H1 (cell line): ENCODE results near the gene OR1M1. TPM values are rescaled to one million over a fixed set of nuclear protein-coding genes. Genes with fewer than 3 reads are reported as not detected.

Experiments used
- CTCF ChIA-PET: fragments of 300-600 bp; sonication (Branson Sonifier 250); formaldehyde crosslinking; loops from one replicate; lab custom pipeline; 2021; ENCODE audit not compliant: partially characterized antibody; lab: Charles Lee
- POLR2A ChIA-PET: fragments of 300-600 bp; sonication (Branson Sonifier 250); formaldehyde crosslinking; loops from one replicate; lab custom pipeline; 2021; ENCODE audit warnings: inconsistent platforms; ENCODE audit not compliant: partially characterized antibody; lab: Charles Lee
- DNase-seq, 2 experiments: peaks; one replicate each; pipeline versions ENCODE4 v3.0.0 to v3.0.0-alpha.2; 2010 to 2022; ENCODE audit warnings: low spot score in 2 of 2, low read depth in 1 of 2, mixed read lengths in 1 of 2
- FAIRE-seq: peaks from 2 replicates; lab custom pipeline; 2011; peaks lifted over from hg19 to GRCh38; lab: Jason Lieb, UNC
- H2AFZ ChIP-seq: 2 replicates; pipeline ENCODE4 v1.8.1; 2012; ENCODE audit warnings: low read length, inconsistent platforms
- H2AK5ac ChIP-seq: 2 replicates; pipeline ENCODE4 v1.6.1; 2013; ENCODE audit warnings: low read depth, low read length
- H2BK120ac ChIP-seq: replicated peaks from 2 replicates; pipeline ENCODE3; 2013; ENCODE audit warnings: low read depth, low read length, inconsistent platforms
- H2BK12ac ChIP-seq: 2 replicates; pipeline ENCODE4 v1.6.1; 2013; ENCODE audit warnings: low read depth, low read length
- H2BK15ac ChIP-seq: 2 replicates; pipeline ENCODE4 v1.6.1; 2013; ENCODE audit warnings: low read length
- H2BK20ac ChIP-seq: 2 replicates; pipeline ENCODE4 v1.6.1; 2013; ENCODE audit warnings: low read length
- H2BK5ac ChIP-seq: 2 replicates; pipeline ENCODE4 v1.6.1; 2013; ENCODE audit warnings: low read depth, low read length
- H3K14ac ChIP-seq: 2 replicates; pipeline ENCODE4 v1.6.1; 2013; ENCODE audit warnings: inconsistent platforms; ENCODE audit not compliant: insufficient read length
- H3K18ac ChIP-seq: 2 replicates; pipeline ENCODE4 v1.6.1; 2013; ENCODE audit warnings: low read length; ENCODE audit errors: extremely low read depth
- H3K23ac ChIP-seq: 2 replicates; pipeline ENCODE4 v1.6.1; 2013; ENCODE audit warnings: inconsistent platforms; ENCODE audit not compliant: insufficient read length
- H3K23me2 ChIP-seq: 2 replicates; pipeline ENCODE4 v1.6.1; 2013; ENCODE audit warnings: low read depth, low read length
- H3K27ac ChIP-seq: 2 replicates; pipeline ENCODE4 v1.6.1; 2011; ENCODE audit warnings: low read depth, low read length, inconsistent platforms
- H3K27me3 ChIP-seq, 4 experiments: replicated peaks in 1 of 4; 1 replicate in 1 of 4; 2 replicates in 3 of 4; pipeline versions ENCODE4 v1.6.1 to v1.8.1; 2011 to 2013; ENCODE audit warnings: low read length in 3 of 4, mild to moderate bottlenecking in 3 of 4, inconsistent platforms in 2 of 4, mixed read lengths in 2 of 4, moderate library complexity in 1 of 4; ENCODE audit not compliant: control insufficient read depth in 3 of 4, insufficient read depth in 3 of 4; ENCODE audit errors: extremely low read depth in 1 of 4
- H3K36me3 ChIP-seq, 4 experiments: 2 replicates each; pipeline versions ENCODE4 v1.6.1 to v1.8.1; 2011 to 2013; ENCODE audit warnings: mild to moderate bottlenecking in 4 of 4, low read length in 3 of 4, moderate library complexity in 2 of 4, control low read depth in 1 of 4, inconsistent platforms in 1 of 4; ENCODE audit not compliant: insufficient read depth in 4 of 4, control insufficient read depth in 2 of 4
- H3K4ac ChIP-seq: replicated peaks from 2 replicates; pipeline ENCODE3; 2013; ENCODE audit warnings: low read length, low read depth, mixed read lengths, inconsistent platforms; ENCODE audit not compliant: insufficient read length
- H3K4me1 ChIP-seq, 4 experiments: replicated peaks in 1 of 4; 1 replicate in 1 of 4; 2 replicates in 3 of 4; pipeline versions ENCODE4 v1.6.1 to v1.8.1; 2011 to 2013; ENCODE audit warnings: low read length in 3 of 4, inconsistent platforms in 2 of 4, mixed read lengths in 1 of 4; ENCODE audit not compliant: insufficient read depth in 4 of 4, control insufficient read depth in 3 of 4
- H3K4me2 ChIP-seq, 2 experiments: 2 replicates each; pipeline versions ENCODE4 v1.6.1 to v1.8.1; 2011 to 2013; ENCODE audit warnings: low read depth in 2 of 2, low read length in 2 of 2, control low read depth in 1 of 2, inconsistent platforms in 1 of 2, mild to moderate bottlenecking in 1 of 2; ENCODE audit not compliant: insufficient read depth in 1 of 2
- H3K4me3 ChIP-seq, 4 experiments: fragments of 200-600, 300-600 bp in 1 of 4; sonication (generic), shearing (Covaris generic), sonication (Bioruptor Twin) in 1 of 4; 2 replicates each; pipeline versions ENCODE4 v1.5.1 to v1.8.1; 2011 to 2016; ENCODE audit warnings: low read length in 4 of 4, low read depth in 3 of 4, control low read depth in 2 of 4, inconsistent platforms in 2 of 4, mild to moderate bottlenecking in 2 of 4, mixed read lengths in 1 of 4, moderate library complexity in 1 of 4; ENCODE audit not compliant: insufficient read depth in 2 of 4; ENCODE audit errors: extremely low read depth in 1 of 4
- H3K56ac ChIP-seq: replicated peaks from 2 replicates; pipeline ENCODE3; 2013; ENCODE audit warnings: low read depth, mild to moderate bottlenecking, mixed read lengths, low read length, inconsistent platforms; ENCODE audit not compliant: insufficient read length
- H3K79me1 ChIP-seq: 2 replicates; pipeline ENCODE4 v1.6.1; 2013; ENCODE audit warnings: low read depth, low read length, control low read depth
- H3K79me2 ChIP-seq, 2 experiments: 2 replicates each; pipeline versions ENCODE4 v1.6.1 to v1.8.1; 2012 to 2013; ENCODE audit warnings: low read length in 2 of 2, mild to moderate bottlenecking in 2 of 2, inconsistent platforms in 1 of 2; ENCODE audit not compliant: insufficient read depth in 2 of 2, control insufficient read depth in 1 of 2
- H3K9ac ChIP-seq, 4 experiments: replicated peaks in 1 of 4; 1 replicate in 1 of 4; 2 replicates in 3 of 4; pipeline versions ENCODE4 v1.6.1 to v1.8.1; 2011 to 2013; ENCODE audit warnings: low read depth in 3 of 4, low read length in 3 of 4, control low read depth in 2 of 4, mild to moderate bottlenecking in 2 of 4, moderate library complexity in 2 of 4, inconsistent platforms in 1 of 4; ENCODE audit errors: extremely low read depth in 1 of 4
- H3K9me3 ChIP-seq, 2 experiments: 2 replicates each; pipeline versions ENCODE4 v1.6.1 to v1.8.1; 2012 to 2013; ENCODE audit warnings: mild to moderate bottlenecking in 2 of 2, moderate library complexity in 2 of 2, control low read depth in 1 of 2, inconsistent platforms in 1 of 2, low read depth in 1 of 2, low read length in 1 of 2, mixed read lengths in 1 of 2; ENCODE audit not compliant: insufficient read depth in 2 of 2
- H4K20me1 ChIP-seq, 2 experiments: replicated peaks in 1 of 2; 2 replicates each; pipeline versions ENCODE3 to v1.8.1; 2011 to 2013; ENCODE audit warnings: inconsistent platforms in 2 of 2, low read length in 2 of 2, mild to moderate bottlenecking in 1 of 2; ENCODE audit not compliant: insufficient read depth in 2 of 2, control insufficient read depth in 1 of 2
- H4K5ac ChIP-seq: 2 replicates; pipeline ENCODE4 v1.6.1; 2013; ENCODE audit warnings: low read length, low read depth, mixed read lengths, inconsistent platforms; ENCODE audit not compliant: insufficient read length
- H4K8ac ChIP-seq: 2 replicates; pipeline ENCODE4 v1.8.0; 2013; ENCODE audit warnings: mild to moderate bottlenecking, moderate library complexity, low read length, inconsistent platforms; ENCODE audit not compliant: insufficient read depth; ENCODE audit errors: extremely low read depth
- H4K91ac ChIP-seq: replicated peaks from 2 replicates; pipeline ENCODE3; 2013; ENCODE audit warnings: low read length, mixed read lengths, inconsistent platforms; ENCODE audit not compliant: insufficient read length
- MAFK ChIP-seq: IDR thresholded peaks from 2 replicates; pipeline ENCODE4 v1.6.1; 2012; ENCODE audit warnings: low read depth, mild to moderate bottlenecking, improper control_type of control experiment, low read length
- PHF8 ChIP-seq: fragments of 200-600 bp; sonication (generic); conservative IDR thresholded peaks from 2 replicates; pipeline ENCODE4 v1.7.1; 2012; ENCODE audit warnings: low read depth, mild to moderate bottlenecking, inconsistent platforms, low read length, moderate library complexity
- WGBS, 2 experiments: shearing (Covaris generic) in 1 of 2; methylation state at CpG; one replicate each; pipeline versions ENCODE4 v1.1.6 to v1.1.7; 2013 to 2015; ENCODE audit warnings: low lambda C conversion rate in 2 of 2, mixed read lengths in 2 of 2, inconsistent platforms in 1 of 2, low coverage in 1 of 2, missing lambda C conversion rate in 1 of 2; ENCODE audit not compliant: insufficient replicate concordance in 2 of 2, insufficient coverage in 1 of 2, insufficient read length in 1 of 2; ENCODE audit errors: extremely low coverage in 1 of 2, missing lambda C conversion rate in 1 of 2; 5-methylcytosine and 5-hydroxymethylcytosine counted together
- polyA plus RNA-seq, 7 experiments: library from polyadenylated mRNA; depleted of rRNA in 3 of 7; stranded (reverse) in 5 of 7; unstranded in 2 of 7; fragments of >200 nt in 5 of 7; fragments of 200-250 nt in 2 of 7; gene quantifications; 1 replicate in 5 of 7; 2 replicates in 1 of 7; 4 replicates in 1 of 7; pipeline versions ENCODE4 v1.2.1 to v1.2.3, GENCODE V29; 2011 to 2013; ENCODE audit warnings: missing spikeins in 2 of 7, mixed read lengths in 2 of 7
- total RNA-seq: library from RNA; stranded (reverse); fragmentation: NEBNext Ultra II Directional; extraction: Animal tissue kit (Norgen Biotek cat#: 25700); gene quantifications from 2 replicates; pipeline ENCODE4 v1.2.1, GENCODE V29; 2021

Gene OR1M1
- total and polyA plus RNA-seq, 2 of the 8 experiments (the other 6 are each of a cell fraction or from before 2014, with no cell fraction given), result 0.12 TPM; not detected in 1

- H3K36me3 ChIP-seq, result no peaks in the 10 kb centered on the region
- no peaks in the 10 kb centered on the region for H4K20me1 ChIP-seq
- H3K56ac ChIP-seq, result no peak overlapping the region
- no peak overlapping the region; the same call in 1 of the 2 replicates for H2AK5ac ChIP-seq
- no peak overlapping the region for H3K23ac ChIP-seq
- H3K4me2 ChIP-seq, result no peak overlapping the region
- ChIA-PET CTCF (interaction anchor here (1.1 kb wide), 1 partner anchor 15 kb away, joined by 3 read pairs; no protein-coding TSS in a partner anchor), POLR2A (interaction anchor here (0.6 to 0.7 kb wide), 2 partner anchors 430 to 1747 kb away, joined by 3 read pairs; no protein-coding TSS in a partner anchor)
- H3K79me1 ChIP-seq, result no peaks in the 10 kb centered on the region
- no peak overlapping the region for H3K4me3 ChIP-seq
- H3K4ac ChIP-seq, result peak overlapping the region; percentile 94
- H2BK12ac ChIP-seq, result peak overlapping the region; percentile 22; the same call in 1 of the 2 replicates
- H3K14ac ChIP-seq, result no peak overlapping the region
- peak overlapping the region; percentile 54 for H4K8ac ChIP-seq
- no peak overlapping the region for H3K27ac ChIP-seq
- H2BK5ac ChIP-seq, result peak overlapping the region; percentile 71; the same call in 1 of the 2 replicates
- no peak for TF ChIP-seq PHF8
- peak; percentile 49; the same call in 1 of the 2 replicates for TF ChIP-seq MAFK
- H3K18ac ChIP-seq, result peak overlapping the region; percentile 83
- H2BK15ac ChIP-seq, result 0 out of 2 replicates have a peak overlapping the region, but pooled peaks have one; percentile 1
- no peaks in the 10 kb centered on the region for H3K27me3 ChIP-seq
- no peak overlapping the region for H3K9ac ChIP-seq
- no peaks in the 10 kb centered on the region for H3K23me2 ChIP-seq
- H3K4me1 ChIP-seq, result peaks cover 0 to 5% (median 3%) of the 10 kb centered on the region in 4 experiments; a peak in 4 of 7 replicates
- H2BK20ac ChIP-seq, result peak overlapping the region; percentile 1; the same call in 1 of the 2 replicates
- FAIRE-seq, result no peak
- H3K79me2 ChIP-seq, result no peaks in the 10 kb centered on the region
- no peak overlapping the region for H4K5ac ChIP-seq
- peak overlapping the region; percentile 78 for H2BK120ac ChIP-seq
- H4K91ac ChIP-seq, result peak overlapping the region; percentile 80
- peak overlapping the region; percentile 59; the same call in 1 of the 2 replicates for H2AFZ ChIP-seq
- peak in 1 of 2 experiments; percentile 60 for DNase-seq
- no peaks in the 10 kb centered on the region for H3K9me3 ChIP-seq
- WGBS, 2 experiments, result 73% methylated on average over 11 of the region's 12 CpGs; no CpG with 5 or more reads in 1 of the 2 experiments
Measured at GRCh38 chr19:9065457-9066014, 21.3 kb upstream of the OR1M1 start.
